ENCODE measurements around the gene PRDM10.

PRDM10 gene

GRCh38 chr11:130008326-130008725, 5.7 kb upstream of the PRDM10 start:
- no peak for DNase-seq

GRCh38 chr11:130006929-130007328, 4.3 kb upstream of the PRDM10 start:
- DNase-seq, result no peak

- no peak for DNase-seq
Measured at GRCh38 chr11:130003717-130004001, 1.0 kb upstream of the PRDM10 start.

GRCh38 chr11:130002846-130003716, 446 bp upstream of the PRDM10 start:
- peak; percentile 89 to 98 (median 95) for DNase-seq

- peak in 5 of 6 experiments; percentile 43 to 65 (median 52) for DNase-seq
Measured at GRCh38 chr11:130001461-130002351, 929 bp downstream of the PRDM10 start.

- DNase-seq, result no peak
Measured at GRCh38 chr11:130000552-130001176, 2.0 kb downstream of the PRDM10 start.

- no peak for DNase-seq
Measured at GRCh38 chr11:129999407-129999806, 3.2 kb downstream of the PRDM10 start.

- no peak for DNase-seq
Measured at GRCh38 chr11:129998905-129999304, 3.7 kb downstream of the PRDM10 start.

- DNase-seq, result no peak
Measured at GRCh38 chr11:129998107-129998506, 4.5 kb downstream of the PRDM10 start.

- DNase-seq, result no peak
Measured at GRCh38 chr11:129997513-129997912, 5.1 kb downstream of the PRDM10 start.

GRCh38 chr11:129996113-129996870, 6.3 kb downstream of the PRDM10 start:
- no peak for DNase-seq

- no peak for DNase-seq
Measured at GRCh38 chr11:129995163-129995562, 7.5 kb downstream of the PRDM10 start.

GRCh38 chr11:129992161-129992944, 10.3 kb downstream of the PRDM10 start:
- DNase-seq, result peak; percentile 5 to 34 (median 17)

GRCh38 chr11:129989149-129989813, 13.4 kb downstream of the PRDM10 start:
- no peak for DNase-seq

GRCh38 chr11:129987950-129988349, 14.7 kb downstream of the PRDM10 start:
- no peak for DNase-seq

- no peak for DNase-seq
Measured at GRCh38 chr11:129985823-129986222, 16.8 kb downstream of the PRDM10 start.

- DNase-seq, result no peak
Measured at GRCh38 chr11:129980086-129980485, 22.5 kb downstream of the PRDM10 start.

- DNase-seq, result no peak
Measured at GRCh38 chr11:129979046-129979605, 23.5 kb downstream of the PRDM10 start.

GRCh38 chr11:129978447-129978846, 24.2 kb downstream of the PRDM10 start:
- no peak for DNase-seq

GRCh38 chr11:129976328-129976727, 26.3 kb downstream of the PRDM10 start:
- DNase-seq, result no peak

- no peak for DNase-seq
Measured at GRCh38 chr11:129975543-129975942, 27.1 kb downstream of the PRDM10 start.

Measured in stimulated activated naive CD4-positive, alpha-beta T cell (primary cell).